ENCODE data around the gene PNISR.

Gene PNISR

DNA sequence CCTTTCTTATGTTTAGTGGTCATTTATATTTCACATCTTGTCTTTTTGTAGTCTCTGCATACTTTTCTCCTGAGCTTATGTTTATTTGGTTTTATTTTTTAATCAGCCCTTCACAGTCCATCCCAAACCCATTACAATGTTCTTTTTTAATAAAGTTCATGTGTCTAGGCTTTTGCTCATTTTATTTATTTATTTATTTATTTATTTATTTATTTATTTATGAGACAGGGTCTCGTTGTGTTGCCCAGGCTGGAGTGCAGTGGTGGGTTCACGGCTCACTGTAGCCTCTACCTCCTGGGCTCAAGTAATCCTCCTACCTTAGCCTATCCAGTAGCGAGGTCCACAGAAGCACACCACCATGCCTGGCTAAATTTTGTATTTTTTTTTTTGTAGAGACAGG, 34.2 kb downstream of the PNISR start:
- H3K4me2 ChIP-seq (ENCODE audit: low read length), result no peak overlapping the region
- no peaks in the 10 kb centered on the region for H4K20me1 ChIP-seq (ENCODE audit: control insufficient read depth, insufficient read depth, low read depth, low read length)
- no peaks in the 10 kb centered on the region for H3K36me3 ChIP-seq (ENCODE audit: control insufficient read depth, low read length)
- TF ChIP-seq, protein P1, sequence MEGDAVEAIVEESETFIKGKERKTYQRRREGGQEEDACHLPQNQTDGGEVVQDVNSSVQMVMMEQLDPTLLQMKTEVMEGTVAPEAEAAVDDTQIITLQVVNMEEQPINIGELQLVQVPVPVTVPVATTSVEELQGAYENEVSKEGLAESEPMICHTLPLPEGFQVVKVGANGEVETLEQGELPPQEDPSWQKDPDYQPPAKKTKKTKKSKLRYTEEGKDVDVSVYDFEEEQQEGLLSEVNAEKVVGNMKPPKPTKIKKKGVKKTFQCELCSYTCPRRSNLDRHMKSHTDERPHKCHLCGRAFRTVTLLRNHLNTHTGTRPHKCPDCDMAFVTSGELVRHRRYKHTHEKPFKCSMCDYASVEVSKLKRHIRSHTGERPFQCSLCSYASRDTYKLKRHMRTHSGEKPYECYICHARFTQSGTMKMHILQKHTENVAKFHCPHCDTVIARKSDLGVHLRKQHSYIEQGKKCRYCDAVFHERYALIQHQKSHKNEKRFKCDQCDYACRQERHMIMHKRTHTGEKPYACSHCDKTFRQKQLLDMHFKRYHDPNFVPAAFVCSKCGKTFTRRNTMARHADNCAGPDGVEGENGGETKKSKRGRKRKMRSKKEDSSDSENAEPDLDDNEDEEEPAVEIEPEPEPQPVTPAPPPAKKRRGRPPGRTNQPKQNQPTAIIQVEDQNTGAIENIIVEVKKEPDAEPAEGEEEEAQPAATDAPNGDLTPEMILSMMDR (IDR thresholded peaks at IDR 0.05; ENCODE audit: low read depth, low read length, poor library complexity, severe bottlenecking), result no peak
- no peak for TF ChIP-seq EZH2phosphoT487 (IDR thresholded peaks at IDR 0.05; ENCODE audit: borderline replicate concordance, low read length)
- H3K9me2 ChIP-seq (replicated peaks; ENCODE audit: control insufficient read depth, low read length), result no peaks in the 10 kb centered on the region
- H3F3A ChIP-seq (ENCODE audit: control insufficient read depth, insufficient read depth), result peaks cover 3% of the 10 kb centered on the region; the same call in 1 of the 2 replicates
- no peaks in the 10 kb centered on the region for H3K9me3 ChIP-seq (ENCODE audit: control insufficient read depth, insufficient read depth, low read length)
- H3K27me3 ChIP-seq (ENCODE audit: control insufficient read depth, low read length), result no peaks in the 10 kb centered on the region
- peaks cover 16% of the 10 kb centered on the region for H3K4me1 ChIP-seq (ENCODE audit: control insufficient read depth, low read length)
- H3K4me3 ChIP-seq (ENCODE audit: low read length), result no peak overlapping the region
- H3K27ac ChIP-seq (ENCODE audit: low read depth, low read length), result no peak overlapping the region
- H3K79me2 ChIP-seq (ENCODE audit: control insufficient read depth, low read length), result peaks cover 24% of the 10 kb centered on the region

DNA sequence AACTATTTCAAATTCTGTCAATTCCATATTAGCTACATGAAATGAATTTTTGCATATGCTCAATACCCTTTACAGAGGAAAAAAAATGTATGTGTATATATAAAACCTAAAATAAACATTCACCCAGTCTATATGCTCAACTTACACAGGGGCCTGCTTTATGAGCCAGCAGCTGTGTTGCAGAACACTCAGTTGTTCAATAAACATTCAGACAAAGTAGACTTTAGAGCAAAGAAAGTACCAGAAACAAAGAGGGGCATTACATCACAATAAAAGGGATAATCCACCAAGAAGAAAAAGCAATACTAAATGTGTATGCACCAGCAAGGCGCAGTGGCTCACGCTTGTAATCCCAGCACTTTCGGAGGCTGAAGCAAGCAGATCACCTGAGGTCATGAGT, 40.6 kb downstream of the PNISR start:
- TF ChIP-seq, protein P1 (IDR thresholded peaks at IDR 0.05; ENCODE audit: low read depth, low read length, poor library complexity, severe bottlenecking), result no peak
- TF ChIP-seq EZH2phosphoT487 (IDR thresholded peaks at IDR 0.05; ENCODE audit: borderline replicate concordance, low read length), result no peak
- H3K9me2 ChIP-seq (replicated peaks; ENCODE audit: control insufficient read depth, low read length), result no peaks in the 10 kb centered on the region
- no peaks in the 10 kb centered on the region for H3K4me1 ChIP-seq (ENCODE audit: control insufficient read depth, low read length)
- H3K27ac ChIP-seq (ENCODE audit: low read depth, low read length), result no peak overlapping the region
- H3K27me3 ChIP-seq (ENCODE audit: control insufficient read depth, low read length), result no peaks in the 10 kb centered on the region
- no peaks in the 10 kb centered on the region for H3K9me3 ChIP-seq (ENCODE audit: control insufficient read depth, insufficient read depth, low read length)
- no peaks in the 10 kb centered on the region for H4K20me1 ChIP-seq (ENCODE audit: control insufficient read depth, insufficient read depth, low read depth, low read length)
- H3K4me3 ChIP-seq (ENCODE audit: low read length), result no peak overlapping the region
- H3F3A ChIP-seq (ENCODE audit: control insufficient read depth, insufficient read depth), result no peaks in the 10 kb centered on the region
- no peaks in the 10 kb centered on the region for H3K36me3 ChIP-seq (ENCODE audit: control insufficient read depth, low read length)
- H3K4me2 ChIP-seq (ENCODE audit: low read length), result no peak overlapping the region
- peaks cover 16% of the 10 kb centered on the region for H3K79me2 ChIP-seq (ENCODE audit: control insufficient read depth, low read length)

DNA sequence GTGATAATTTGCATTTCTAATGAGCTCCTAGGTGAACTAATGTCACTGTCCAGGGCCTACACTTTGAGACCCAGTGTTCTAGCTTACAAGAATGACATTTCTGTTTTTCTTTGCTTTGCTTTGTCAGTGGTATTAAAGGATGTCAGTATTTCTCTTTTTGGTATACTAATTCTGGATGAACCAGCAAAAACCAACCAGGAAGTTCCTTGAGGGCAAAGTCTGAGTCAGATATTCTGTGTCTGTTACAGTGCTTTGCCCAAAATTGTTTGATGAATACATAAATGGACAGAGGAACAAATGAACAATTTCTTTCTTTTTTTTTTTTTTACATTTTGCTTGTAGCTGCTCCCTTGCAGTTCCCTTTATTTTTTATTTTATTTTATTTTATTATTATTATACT, 46.5 kb downstream of the PNISR start:
- Histone ChIP-seq H4K20me1 (ENCODE audit: control insufficient read depth, insufficient read depth, low read depth, low read length) (no peaks in the 10 kb centered on the region), H3K36me3 (ENCODE audit: control insufficient read depth, low read length) (no peaks in the 10 kb centered on the region), H3K27ac (ENCODE audit: low read depth, low read length) (no peak overlapping the region), H3K4me2 (ENCODE audit: low read length) (no peak overlapping the region), H3K79me2 (ENCODE audit: control insufficient read depth, low read length) (no peaks in the 10 kb centered on the region), H3K4me3 (ENCODE audit: low read length) (no peak overlapping the region), H3F3A (ENCODE audit: control insufficient read depth, insufficient read depth) (no peaks in the 10 kb centered on the region), H3K4me1 (ENCODE audit: control insufficient read depth, low read length) (no peaks in the 10 kb centered on the region), H3K9me2 (replicated peaks; ENCODE audit: control insufficient read depth, low read length) (no peaks in the 10 kb centered on the region), H3K9me3 (ENCODE audit: control insufficient read depth, insufficient read depth, low read length) (no peaks in the 10 kb centered on the region), H3K27me3 (ENCODE audit: control insufficient read depth, low read length) (no peaks in the 10 kb centered on the region)
- no peak for TF ChIP-seq EZH2phosphoT487 (IDR thresholded peaks at IDR 0.05; ENCODE audit: borderline replicate concordance, low read length)
- TF ChIP-seq, protein P1 (IDR thresholded peaks at IDR 0.05; ENCODE audit: low read depth, low read length, poor library complexity, severe bottlenecking), result no peak

DNA sequence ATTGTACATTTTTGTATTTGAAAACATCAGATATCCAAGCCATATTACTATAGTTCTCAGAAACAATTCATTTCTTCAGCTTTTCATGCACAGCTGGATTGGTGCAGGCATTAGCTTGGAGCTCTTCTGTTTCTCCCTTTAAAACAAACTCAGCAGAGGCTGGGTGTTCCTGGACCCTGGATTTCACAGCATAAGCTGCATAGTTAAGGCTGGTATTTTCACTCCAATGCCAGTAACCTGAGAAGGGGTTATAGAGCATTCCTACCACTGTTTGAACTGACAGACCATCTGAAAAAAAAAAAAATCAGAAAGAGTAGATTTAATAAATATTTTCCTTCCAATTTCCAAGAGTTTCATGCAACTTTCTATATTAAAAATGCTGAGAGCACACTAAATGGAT, 55.6 kb downstream of the PNISR start:
- H3K27ac ChIP-seq (ENCODE audit: low read depth, low read length), result no peak overlapping the region
- H4K20me1 ChIP-seq (ENCODE audit: control insufficient read depth, insufficient read depth, low read depth, low read length), result no peaks in the 10 kb centered on the region
- H3K9me2 ChIP-seq (replicated peaks; ENCODE audit: control insufficient read depth, low read length), result no peaks in the 10 kb centered on the region
- H3K9me3 ChIP-seq (ENCODE audit: control insufficient read depth, insufficient read depth, low read length), result no peaks in the 10 kb centered on the region
- no peak overlapping the region for H3K4me3 ChIP-seq (ENCODE audit: low read length)
- H3F3A ChIP-seq (ENCODE audit: control insufficient read depth, insufficient read depth), result no peaks in the 10 kb centered on the region
- H3K36me3 ChIP-seq (ENCODE audit: control insufficient read depth, low read length), result no peaks in the 10 kb centered on the region
- TF ChIP-seq EZH2phosphoT487 (IDR thresholded peaks at IDR 0.05; ENCODE audit: borderline replicate concordance, low read length), result no peak
- TF ChIP-seq, protein P1 (IDR thresholded peaks at IDR 0.05; ENCODE audit: low read depth, low read length, poor library complexity, severe bottlenecking), result no peak
- no peaks in the 10 kb centered on the region for H3K79me2 ChIP-seq (ENCODE audit: control insufficient read depth, low read length)
- H3K4me1 ChIP-seq (ENCODE audit: control insufficient read depth, low read length), result no peaks in the 10 kb centered on the region
- H3K4me2 ChIP-seq (ENCODE audit: low read length), result no peak overlapping the region
- H3K27me3 ChIP-seq (ENCODE audit: control insufficient read depth, low read length), result no peaks in the 10 kb centered on the region
